ENCODE results near the gene RANBP17. TPM values are rescaled to one million over a fixed set of nuclear protein-coding genes. Genes with fewer than 3 reads are reported as not detected.
A peak's percentile ranks its signal among the peaks of the same experiment; 100 is the strongest.

The RANBP17 gene
- total and polyA plus RNA-seq, 2 donors (not counting 1 experiment from before 2014, with no cell fraction given) = not detected

- DNase-seq = peak; percentile 15
- intact Hi-C loops (cut with micrococcal nuclease) = no loop called here
- peaks cover 0 to 79% (median 45%) of the 10 kb centered on the region in 4 experiments for H3K27me3 ChIP-seq (replicated peaks in 1 of 4; ENCODE audit: control extremely low read depth in 1 of 4, control insufficient read depth in 3 of 4, insufficient read depth in 4 of 4, low read length in 3 of 4)
- H3K9ac ChIP-seq (ENCODE audit: low read length) = no peak within 1 kb of the TSS
- no peak within 1 kb of the TSS for H2AFZ ChIP-seq (ENCODE audit: insufficient read depth, low read depth, low read length, poor library complexity, severe bottlenecking)
- Mint-ChIP-seq H3K4me1 (peaks cover 16% of the 10 kb centered on the region), H3K9me3 (ENCODE audit: insufficient read depth) (no peaks in the 10 kb centered on the region), H3K27me3 (peaks cover 58% of the 10 kb centered on the region), H3K27ac (no peak within 1 kb of the TSS), H3K4me3 (no peak within 1 kb of the TSS)
- peaks cover 12 to 16% of the 10 kb centered on the region in 2 donors for H3K4me1 ChIP-seq (ENCODE audit: control insufficient read depth in 2 of 2, insufficient read depth in 2 of 2, low read length in 2 of 2)
- 18% methylated on average over 63 of the region's 73 CpGs for WGBS (ENCODE audit: insufficient coverage)
- H3K27ac ChIP-seq (ENCODE audit: low read length in 2 of 2) = no peak within 1 kb of the TSS
- no peak for ATAC-seq (ENCODE audit: low read depth)
- no peaks in the 10 kb centered on the region for H3K36me3 ChIP-seq (replicated peaks in 1 of 2; ENCODE audit: control extremely low read depth in 1 of 2, control insufficient read depth in 1 of 2, extremely low read depth in 1 of 2, insufficient read depth in 2 of 2, low read length in 1 of 2)
- TF ChIP-seq CTCF (IDR thresholded peaks at IDR 0.05) (no peak), EZH2 (IDR thresholded peaks at IDR 0.05; ENCODE audit: borderline replicate concordance, insufficient read depth, low read depth, low read length, poor library complexity, severe bottlenecking) (no peak)
- ChIA-PET CTCF (no interaction called here), POLR2A (no interaction called here)
- peaks cover 0 to 44% (median 0%) of the 10 kb centered on the region in 3 donors for H3K9me3 ChIP-seq (ENCODE audit: control extremely low read depth in 1 of 3, control insufficient read depth in 2 of 3, insufficient read depth in 1 of 3, low read length in 2 of 3)
- peak within 1 kb of the TSS; percentile 8 for H3K4me2 ChIP-seq (replicated peaks; ENCODE audit: low read depth, low read length, poor library complexity, severe bottlenecking)
- H4K20me1 ChIP-seq (ENCODE audit: control insufficient read depth, insufficient read depth, low read length, poor library complexity, severe bottlenecking) = no peaks in the 10 kb centered on the region
- H3K79me2 ChIP-seq (ENCODE audit: control insufficient read depth, insufficient read depth, low read length) = no peaks in the 10 kb centered on the region
- no peak within 1 kb of the TSS for H3K4me3 ChIP-seq (ENCODE audit: control extremely low read depth in 1 of 5, extremely low read depth in 1 of 5, insufficient read depth in 1 of 5, low read depth in 2 of 5, low read length in 4 of 5)
These were observed 446.8 kb downstream of the RANBP17 start, which contains the start of gene TLX3 for GRCh38 chr5:171308453-171309275. Gene TLX3 (plus strand): TSS chr5:171309248. CDS start chr5:171309366, 118 bp downstream.
